GM20000 (cell line): Measurements from ENCODE around the gene EXOC3L1.
A peak's percentile ranks its signal among the peaks of the same experiment; 100 is the strongest.

ENCODE experiments used
- DNase-seq: peaks from one replicate; pipeline ENCODE4 v3.0.0; 2012; ENCODE audit warnings: low spot score
- CTCF ChIP-seq: IDR thresholded peaks from 2 replicates; pipeline ENCODE4 v1.5.1; 2012; ENCODE audit warnings: mild to moderate bottlenecking, control low read depth; ENCODE audit errors: extremely low read depth, missing control alignments

The EXOC3L1 gene

GRCh38 chr16:67170168-67170948, 19.6 kb downstream of the EXOC3L1 start, which contains the start of gene NOL3:
Gene NOL3, plus strand, starts transcription at chr16:67170538.
- TF ChIP-seq CTCF = no peak
- DNase-seq = peak; percentile 88

- TF ChIP-seq CTCF = peak; percentile 69
- peak; percentile 65 for DNase-seq
Measured at GRCh38 chr16:67169642-67170167, 20.2 kb downstream of the EXOC3L1 start.

GRCh38 chr16:67169011-67169451, 20.9 kb downstream of the EXOC3L1 start:
- no peak for DNase-seq
- no peak for TF ChIP-seq CTCF

- TF ChIP-seq CTCF = no peak
- DNase-seq = no peak
Measured at GRCh38 chr16:67167588-67167987, 22.3 kb downstream of the EXOC3L1 start.

GRCh38 chr16:67166598-67167168, 23.3 kb downstream of the EXOC3L1 start:
- peak; percentile 60 for DNase-seq
- no peak for TF ChIP-seq CTCF

GRCh38 chr16:67166110-67166547, 23.8 kb downstream of the EXOC3L1 start:
- TF ChIP-seq CTCF = no peak
- DNase-seq = no peak
